Hepatocyte (in vitro differentiated cells): ENCODE measurements around the gene ARHGEF4.

Experiments
- EZH2 ChIP-seq: fragments of 200-600 bp; sonication (generic); IDR thresholded peaks from 2 replicates; pipeline ENCODE4 v1.6.1; 2016; ENCODE audit warnings: antibody characterized with exemption, mild to moderate bottlenecking, borderline replicate concordance
- EZH2phosphoT487 ChIP-seq: fragments of 200-600 bp; sonication (generic); IDR thresholded peaks from one replicate; pipeline ENCODE4 v1.6.1; 2018; ENCODE audit warnings: antibody characterized with exemption, mild to moderate bottlenecking, low read depth, moderate library complexity; ENCODE audit not compliant: unreplicated experiment, severe bottlenecking
- TF ChIP-seq, protein P1 (sequence below): fragments of 200-600 bp; sonication (generic); IDR thresholded peaks from 2 replicates; pipeline ENCODE4 v1.5.1; 2016; ENCODE audit warnings: antibody characterized with exemption, mild to moderate bottlenecking; ENCODE audit not compliant: poor library complexity

DNA sequence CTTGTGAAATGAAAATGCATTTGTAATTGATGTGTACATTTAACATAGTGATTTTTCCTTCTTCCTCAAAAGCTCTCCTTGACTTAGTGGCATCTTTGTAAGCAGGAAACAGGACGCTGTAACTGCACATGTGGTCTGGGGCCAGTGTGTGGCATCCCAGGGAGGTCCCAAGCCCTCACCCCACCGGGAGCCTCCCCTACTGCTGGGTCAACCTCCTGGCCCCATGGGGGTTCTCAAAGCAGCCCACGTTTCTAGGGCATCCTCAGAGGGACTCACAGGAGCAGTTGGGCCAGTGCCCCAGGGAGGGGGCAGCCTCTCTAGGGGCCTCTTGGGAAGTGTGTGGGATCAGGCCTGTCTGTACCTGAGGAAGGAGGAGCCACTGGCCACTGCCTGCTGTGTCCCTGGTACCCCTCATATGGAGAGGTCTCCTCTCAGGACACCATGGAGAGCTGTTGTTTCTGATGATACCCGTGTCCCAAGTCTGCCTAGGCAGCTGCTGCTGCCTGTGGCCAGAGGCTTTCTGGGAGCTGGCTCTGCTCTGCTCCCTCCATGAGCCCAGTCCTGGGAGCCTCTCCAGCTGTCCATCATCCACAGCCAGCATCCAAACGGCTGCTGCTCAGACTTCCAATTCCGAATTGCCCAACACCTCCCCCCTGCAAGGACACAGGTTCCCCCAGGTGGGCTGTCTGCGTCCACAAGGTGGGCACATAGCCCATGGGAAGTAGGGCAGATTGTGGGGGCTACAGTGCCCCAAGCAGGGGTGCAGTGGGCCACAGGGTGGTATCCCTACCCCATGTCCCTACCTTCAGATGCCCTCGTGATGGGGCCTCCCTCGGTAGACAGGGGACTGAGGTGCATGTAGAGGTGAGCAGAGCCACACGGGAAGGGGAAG lies 13.4 kb downstream of the ARHGEF4 start:
- TF ChIP-seq, protein P1, sequence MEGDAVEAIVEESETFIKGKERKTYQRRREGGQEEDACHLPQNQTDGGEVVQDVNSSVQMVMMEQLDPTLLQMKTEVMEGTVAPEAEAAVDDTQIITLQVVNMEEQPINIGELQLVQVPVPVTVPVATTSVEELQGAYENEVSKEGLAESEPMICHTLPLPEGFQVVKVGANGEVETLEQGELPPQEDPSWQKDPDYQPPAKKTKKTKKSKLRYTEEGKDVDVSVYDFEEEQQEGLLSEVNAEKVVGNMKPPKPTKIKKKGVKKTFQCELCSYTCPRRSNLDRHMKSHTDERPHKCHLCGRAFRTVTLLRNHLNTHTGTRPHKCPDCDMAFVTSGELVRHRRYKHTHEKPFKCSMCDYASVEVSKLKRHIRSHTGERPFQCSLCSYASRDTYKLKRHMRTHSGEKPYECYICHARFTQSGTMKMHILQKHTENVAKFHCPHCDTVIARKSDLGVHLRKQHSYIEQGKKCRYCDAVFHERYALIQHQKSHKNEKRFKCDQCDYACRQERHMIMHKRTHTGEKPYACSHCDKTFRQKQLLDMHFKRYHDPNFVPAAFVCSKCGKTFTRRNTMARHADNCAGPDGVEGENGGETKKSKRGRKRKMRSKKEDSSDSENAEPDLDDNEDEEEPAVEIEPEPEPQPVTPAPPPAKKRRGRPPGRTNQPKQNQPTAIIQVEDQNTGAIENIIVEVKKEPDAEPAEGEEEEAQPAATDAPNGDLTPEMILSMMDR, result no peak
- TF ChIP-seq EZH2phosphoT487 (no peak), EZH2 (no peak)
